B cell (primary cell): ENCODE measurements around the gene IL11. TPM values are rescaled to one million over a fixed set of nuclear protein-coding genes. Genes with fewer than 3 reads are reported as not detected.

Source experiments
- ATAC-seq: fragments of 200-7000 bp; cut with Tn5 transposase; one replicate; pipeline ENCODE4 v1.10.0; 2021; ENCODE audit warnings: low read depth, mild to moderate bottlenecking, moderate number of reproducible peaks, moderate library complexity
- CTCF ChIA-PET: fragments of 350-600 bp; sonication (Branson Sonifier 250); formaldehyde crosslinking; loops from one replicate; lab custom pipeline; 2021; ENCODE audit warnings: antibody characterized with exemption, inconsistent platforms; lab: Charles Lee
- POLR2A ChIA-PET: fragments of 350-600 bp; sonication (Branson Sonifier 250); formaldehyde crosslinking; loops from one replicate; lab custom pipeline; 2021; ENCODE audit warnings: antibody characterized with exemption; lab: Charles Lee
- DNase-seq: peaks from one replicate; pipeline ENCODE4 v3.0.0; 2013
- H2AFZ ChIP-seq: 2 replicates; pipeline ENCODE4 v1.6.1; 2012; ENCODE audit warnings: mild to moderate bottlenecking, low read depth, low read length; ENCODE audit not compliant: insufficient read depth, poor library complexity, severe bottlenecking
- H3K27ac ChIP-seq, 2 donors: 1 replicate in 1 of 2; 2 replicates in 1 of 2; pipeline ENCODE4 v1.5.1; 2012 to 2013; ENCODE audit warnings: low read length in 2 of 2, mild to moderate bottlenecking in 2 of 2, moderate library complexity in 1 of 2
- H3K27me3 ChIP-seq, 4 experiments: fragments of 200-600 bp in 1 of 4; sonication (generic) in 1 of 4; replicated peaks in 1 of 4; 1 replicate in 2 of 4; 2 replicates in 2 of 4; pipeline versions ENCODE4 v1.6.1 to v1.7.0; 2013 to 2016; ENCODE audit warnings: low read length in 3 of 4, mild to moderate bottlenecking in 2 of 4, mixed read lengths in 1 of 4, moderate library complexity in 1 of 4; ENCODE audit not compliant: insufficient read depth in 4 of 4, control insufficient read depth in 3 of 4; ENCODE audit errors: control extremely low read depth in 1 of 4
- H3K36me3 ChIP-seq, 2 experiments: replicated peaks in 1 of 2; 1 replicate in 1 of 2; 2 replicates in 1 of 2; pipeline versions ENCODE4 v1.6.1 to v1.7.1; 2013; ENCODE audit warnings: low read length in 1 of 2; ENCODE audit not compliant: insufficient read depth in 2 of 2, control insufficient read depth in 1 of 2; ENCODE audit errors: control extremely low read depth in 1 of 2, extremely low read depth in 1 of 2
- H3K4me1 ChIP-seq, 2 donors: fragments of 200-600 bp in 1 of 2; sonication (generic) in 1 of 2; 1 replicate in 1 of 2; 2 replicates in 1 of 2; pipeline versions ENCODE4 v1.5.1 to v1.6.1; 2013 to 2017; ENCODE audit warnings: low read length in 2 of 2; ENCODE audit not compliant: control insufficient read depth in 2 of 2, insufficient read depth in 2 of 2
- H3K4me2 ChIP-seq: replicated peaks from 2 replicates; pipeline ENCODE3; 2012; ENCODE audit warnings: mild to moderate bottlenecking, low read depth, low read length; ENCODE audit not compliant: poor library complexity, severe bottlenecking
- H3K4me3 ChIP-seq, 5 experiments: fragments of 200-600 bp in 1 of 5; sonication (generic) in 1 of 5; 1 replicate in 3 of 5; 2 replicates in 2 of 5; pipeline versions ENCODE4 v1.5.1 to v1.7.0; 2011 to 2016; ENCODE audit warnings: low read length in 4 of 5, mild to moderate bottlenecking in 4 of 5, low read depth in 2 of 5, control low read depth in 1 of 5, moderate library complexity in 1 of 5; ENCODE audit not compliant: insufficient read depth in 1 of 5; ENCODE audit errors: control extremely low read depth in 1 of 5, extremely low read depth in 1 of 5
- H3K79me2 ChIP-seq: fragments of 200-600 bp; sonication (generic); one replicate; pipeline ENCODE4 v1.6.0; 2016; ENCODE audit warnings: low read length; ENCODE audit not compliant: control insufficient read depth, insufficient read depth
- H3K9ac ChIP-seq: fragments of 200-600 bp; sonication (generic); 2 replicates; pipeline ENCODE4 v1.6.1; 2017; ENCODE audit warnings: mild to moderate bottlenecking, low read length, moderate library complexity
- H3K9me3 ChIP-seq, 3 donors: one replicate each; pipeline versions ENCODE4 v1.6.1 to v1.7.1; 2013; ENCODE audit warnings: low read length in 2 of 3; ENCODE audit not compliant: control insufficient read depth in 2 of 3, insufficient read depth in 1 of 3; ENCODE audit errors: control extremely low read depth in 1 of 3
- H4K20me1 ChIP-seq: 2 replicates; pipeline ENCODE4 v1.6.0; 2012; ENCODE audit warnings: mild to moderate bottlenecking, low read length; ENCODE audit not compliant: insufficient read depth, control insufficient read depth, poor library complexity, severe bottlenecking
- H3K27ac Mint-ChIP-seq: one replicate; pipeline ENCODE4 v1.8.0; 2021; ENCODE audit warnings: mixed read lengths
- H3K27me3 Mint-ChIP-seq: one replicate; pipeline ENCODE4 v1.8.0; 2021; ENCODE audit warnings: mixed read lengths
- H3K4me1 Mint-ChIP-seq: one replicate; pipeline ENCODE4 v1.8.0; 2021; ENCODE audit warnings: mixed read lengths
- H3K4me3 Mint-ChIP-seq: one replicate; pipeline ENCODE4 v1.8.0; 2021; ENCODE audit warnings: mixed read lengths
- H3K9me3 Mint-ChIP-seq: one replicate; pipeline ENCODE4 v1.8.0; 2022; ENCODE audit warnings: mixed read lengths; ENCODE audit not compliant: insufficient read depth
- CTCF ChIP-seq: fragments of 200-600 bp; IDR thresholded peaks from one replicate; pipeline ENCODE4 v1.8.0; 2022; ENCODE audit warnings: antibody characterized with exemption, mild to moderate bottlenecking
- EZH2 ChIP-seq: IDR thresholded peaks from 2 replicates; pipeline ENCODE4 v1.6.1; 2012; ENCODE audit warnings: borderline replicate concordance, low read depth, mild to moderate bottlenecking, moderate library complexity, low read length; ENCODE audit not compliant: insufficient read depth, poor library complexity, severe bottlenecking
- WGBS: methylation state at CpG from one replicate; pipeline ENCODE4 v1.1.5; 2013; ENCODE audit warnings: missing lambda C conversion rate; ENCODE audit not compliant: insufficient coverage; 5-methylcytosine and 5-hydroxymethylcytosine counted together
- intact Hi-C: fragments of 100-400 bp; cut with micrococcal nuclease; formaldehyde crosslinking; loops from one replicate; pipeline ENCODE4 v1.10.0; 2022
- polyA plus RNA-seq: library from polyadenylated mRNA; depleted of rRNA; stranded (reverse); fragments of >200 nt; gene quantifications from 2 replicates; pipeline ENCODE4 v1.2.3, GENCODE V29; 2012
- total RNA-seq, 2 donors: library from RNA; stranded (reverse); fragments of 120-200 nt in 1 of 2; gene quantifications; 1 replicate in 1 of 2; 2 replicates in 1 of 2; pipeline versions ENCODE4 v1.2.3 to v1.2.4, GENCODE V29; 2013 to 2022

Gene IL11
- total and polyA plus RNA-seq, 2 donors (not counting 1 experiment from before 2014, with no cell fraction given): not detected

GRCh38 chr19:55339889-55340783, 30.1 kb downstream of the IL11 start:
- POLR2A ChIA-PET: interaction anchor here (0.7 to 1.8 kb wide), 14 partner anchors 34 to 1181 kb away, joined by 3 to 12 read pairs (median 4); partner anchors contain the start of genes FIZ1, HSPBP1, LENG1 and SYT5
- Mint-ChIP-seq H3K27me3 (peaks cover 16% of the 10 kb centered on the region), H3K27ac (peak overlapping the region; percentile 93), H3K9me3 (no peaks in the 10 kb centered on the region), H3K4me3 (peak overlapping the region; percentile 94), H3K4me1 (peaks cover 20% of the 10 kb centered on the region)
- DNase-seq (peak; percentile 52), ATAC-seq (no peak)
- peak overlapping the region; percentile 41 to 81 (median 59) for H3K4me3 ChIP-seq
- H3K27ac ChIP-seq: peak overlapping the region; percentile 31 to 68
- WGBS: 3% methylated on average over 33 of the region's 44 CpGs
- H3K4me1 ChIP-seq: peaks cover 16 to 28% of the 10 kb centered on the region in 2 donors
- H3K9me3 ChIP-seq: peaks cover 0 to 7% (median 0%) of the 10 kb centered on the region in 3 donors
- peak overlapping the region; percentile 99 for H3K4me2 ChIP-seq
- peaks cover 0 to 23% (median 9%) of the 10 kb centered on the region in 4 experiments for H3K27me3 ChIP-seq
- peaks cover 0 to 10% of the 10 kb centered on the region in 2 experiments for H3K36me3 ChIP-seq
- CTCF ChIA-PET: interaction anchor here (0.6 to 1.8 kb wide), 13 partner anchors 9 to 266 kb away, joined by 3 to 12 read pairs (median 5); partner anchors contain the start of genes PPP6R1, TMEM238 and ZNF865
- peaks cover 17% of the 10 kb centered on the region for H3K79me2 ChIP-seq
- peak overlapping the region; percentile 38 for H2AFZ ChIP-seq
- TF ChIP-seq EZH2 (no peak), CTCF (no peak)
- H4K20me1 ChIP-seq: no peaks in the 10 kb centered on the region
- peak overlapping the region; percentile 74 for H3K9ac ChIP-seq
- intact Hi-C loops: loop anchor here (1.0 to 5.0 kb wide), 10 partner anchors 14 to 1473 kb away; partner anchors contain the start of genes COX6B2, HSPBP1, ISOC2 and MYADM
